NCI-H510A (cell line): ENCODE data around the gene RELL1.
"Not testable (repeated sequence)": the region's sequence is repeated elsewhere in the genome, so short reads cannot be mapped to it uniquely, and the experiment has no call there.

Experiments
- DNase-seq: peaks from one replicate; lab custom pipeline; 2025; lab: John Stamatoyannopoulos, UW

Gene RELL1

DNA sequence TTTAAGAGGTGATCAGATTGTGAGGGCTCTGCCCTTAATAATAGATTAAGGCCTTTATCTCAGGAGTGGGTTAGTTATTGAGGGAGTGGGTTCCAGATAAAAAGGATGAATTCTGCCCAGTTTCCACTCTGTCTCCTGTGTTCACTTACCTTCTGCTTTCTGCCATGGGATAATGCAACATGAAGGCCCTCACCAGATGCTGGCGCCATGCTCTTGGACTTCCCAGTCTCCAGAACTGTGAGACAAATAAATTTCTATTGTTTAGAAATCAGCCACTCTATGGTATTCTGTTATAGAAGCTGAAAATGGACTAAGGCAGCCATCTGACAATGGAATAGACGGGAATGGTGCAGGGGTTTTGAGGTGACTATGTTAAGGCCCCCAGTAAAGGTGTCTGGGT, 6.9 kb upstream of the RELL1 start:
- DNase-seq: no peak

DNA sequence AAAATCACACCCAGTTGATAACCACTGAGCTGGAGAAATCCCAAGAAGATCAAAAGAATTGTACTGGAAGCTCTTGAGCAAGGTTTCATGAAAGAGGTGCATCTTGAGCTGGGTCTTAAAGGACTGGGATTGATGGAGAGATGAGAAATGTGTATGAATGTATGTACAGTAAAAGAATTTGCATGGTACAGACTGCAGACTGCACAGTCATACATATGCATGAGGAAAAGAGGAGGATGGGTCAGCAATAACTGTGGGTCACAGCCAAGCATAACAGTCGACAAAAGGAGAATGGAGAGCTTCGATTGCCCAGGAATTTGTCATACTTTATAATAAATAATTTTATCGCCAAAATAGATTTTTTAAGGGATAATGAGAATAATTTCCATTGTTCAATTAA, 4.8 kb upstream of the RELL1 start:
- no peak for DNase-seq

DNA sequence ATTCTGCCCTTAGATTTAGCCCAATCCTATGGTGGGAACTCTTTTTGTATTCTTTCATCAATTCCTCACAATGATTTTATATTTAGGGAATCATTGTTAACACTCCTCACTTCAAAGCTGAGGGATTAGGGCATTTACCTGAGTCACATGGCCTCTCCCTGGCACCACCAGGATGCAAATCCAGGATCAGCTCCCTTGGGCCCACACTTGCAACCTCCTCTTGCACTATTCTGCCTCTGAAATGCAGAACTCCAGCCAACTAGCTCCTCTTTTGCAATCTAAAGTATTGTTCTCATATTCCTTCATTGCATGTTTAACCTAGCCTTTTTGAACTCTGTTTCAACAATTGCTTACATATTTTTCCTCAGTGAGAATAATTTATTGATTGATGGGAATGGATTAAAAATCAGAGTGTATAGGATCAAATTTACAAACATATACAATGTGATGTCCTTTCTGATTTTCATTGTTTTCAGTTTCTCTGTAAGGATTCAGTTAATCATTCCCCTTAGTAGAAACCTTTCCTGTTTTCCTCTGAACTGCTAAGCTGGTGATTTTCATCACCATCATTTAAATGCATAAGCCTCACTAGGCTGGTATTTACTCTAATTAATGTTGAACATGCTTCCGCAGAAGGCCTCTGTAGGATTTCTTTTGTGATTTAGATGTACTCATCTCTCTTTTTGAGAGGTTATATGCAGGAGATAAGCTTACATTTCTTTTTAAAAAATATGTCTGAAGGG, 3.3 kb upstream of the RELL1 start:
- no peak for DNase-seq

DNA sequence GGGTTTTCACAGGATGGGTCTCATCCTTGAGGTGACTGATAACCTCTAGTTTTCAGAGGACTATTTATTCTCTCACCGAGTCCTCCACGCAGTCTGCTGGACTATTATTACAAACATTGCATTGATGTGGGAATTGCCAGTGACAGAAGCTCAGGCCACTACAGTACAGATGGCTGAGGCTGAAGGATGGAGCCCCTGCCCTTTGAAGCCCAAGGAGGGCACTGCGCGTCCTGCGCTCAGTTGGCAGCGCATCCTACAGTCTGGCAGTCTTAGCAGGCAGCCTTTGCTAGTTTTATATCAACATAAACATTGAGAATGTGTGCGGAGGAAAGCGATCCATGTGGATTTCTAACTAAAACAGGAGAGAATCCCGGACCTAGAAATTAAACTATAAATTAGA, 1.5 kb upstream of the RELL1 start:
- no peak for DNase-seq

DNA sequence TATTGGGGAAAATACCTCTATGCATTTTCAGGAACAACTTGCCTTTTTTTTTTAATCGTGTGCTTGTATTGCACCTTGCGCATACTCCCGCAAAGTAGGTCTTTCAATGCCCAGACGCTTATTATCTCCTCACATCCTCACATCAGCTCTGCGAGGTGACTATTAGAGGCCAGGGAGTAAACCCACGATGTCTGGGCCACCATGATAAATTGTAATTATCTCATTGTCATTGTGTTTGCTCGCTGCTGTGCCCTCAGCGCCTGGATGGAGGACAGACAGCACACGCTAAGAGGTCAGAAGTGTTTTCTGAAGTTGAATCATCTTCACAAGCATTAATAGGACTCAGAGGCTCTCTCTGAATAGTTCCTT, 1.0 kb upstream of the RELL1 start:
- DNase-seq: no peak

DNA sequence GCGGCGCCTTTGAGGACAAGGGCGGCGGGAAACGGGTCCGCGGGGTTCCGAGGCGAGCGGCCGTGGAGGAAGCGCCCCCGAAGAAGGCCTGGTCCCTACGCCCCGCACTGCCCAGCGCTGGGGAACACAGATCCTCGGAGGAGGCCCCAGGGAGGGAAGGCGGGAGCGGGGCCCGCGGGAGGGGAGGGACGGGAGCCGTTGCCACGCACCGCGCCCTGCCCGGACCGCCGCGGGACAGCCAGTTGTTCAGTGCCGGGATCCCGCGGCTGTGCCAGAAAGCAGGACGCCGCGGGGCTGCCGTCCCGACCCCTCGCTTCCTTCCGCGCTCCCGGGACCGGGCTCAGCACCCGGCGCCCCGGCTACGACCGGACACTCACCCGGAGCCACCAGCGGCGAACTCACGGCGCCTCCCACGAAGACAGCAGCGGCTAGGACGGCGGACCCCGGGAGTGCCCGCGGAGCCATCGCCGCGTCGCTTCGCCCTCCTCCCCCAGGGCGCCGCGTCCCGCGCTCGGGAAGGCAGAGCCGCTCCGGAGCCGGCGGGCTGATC, 278 bp downstream of the RELL1 start:
- no peak for DNase-seq

DNA sequence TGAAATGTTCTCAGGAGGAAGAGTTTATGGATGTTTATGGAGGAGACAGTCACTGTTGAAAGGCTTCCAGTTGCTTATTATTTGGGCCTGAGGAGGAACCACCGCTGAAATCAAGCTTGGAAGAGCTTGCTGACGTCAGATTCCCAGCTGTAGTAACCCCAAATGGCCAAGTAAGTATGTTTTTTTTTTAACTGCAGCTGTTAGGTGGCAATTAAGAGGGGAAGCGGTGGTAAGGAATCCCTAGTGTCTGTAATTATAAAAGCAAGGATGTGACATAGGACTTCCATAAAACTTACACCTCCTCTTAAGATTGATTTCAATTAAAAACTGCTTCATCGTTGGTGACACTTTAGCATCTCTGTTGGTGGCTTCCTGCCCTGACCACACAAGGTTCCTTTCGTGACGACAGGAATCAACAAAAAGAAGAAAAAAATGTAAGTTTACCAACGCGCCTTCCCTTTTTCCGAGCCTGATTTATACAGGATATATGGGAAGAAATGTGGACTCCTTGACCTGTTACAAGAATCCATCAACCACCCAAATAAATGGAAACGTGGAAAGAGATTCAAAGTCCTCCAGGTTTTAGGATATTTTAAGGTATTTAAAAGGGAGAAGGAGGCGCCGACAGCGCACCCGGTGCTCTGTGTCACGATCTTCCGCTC, 884 bp downstream of the RELL1 start:
- no peak for DNase-seq

DNA sequence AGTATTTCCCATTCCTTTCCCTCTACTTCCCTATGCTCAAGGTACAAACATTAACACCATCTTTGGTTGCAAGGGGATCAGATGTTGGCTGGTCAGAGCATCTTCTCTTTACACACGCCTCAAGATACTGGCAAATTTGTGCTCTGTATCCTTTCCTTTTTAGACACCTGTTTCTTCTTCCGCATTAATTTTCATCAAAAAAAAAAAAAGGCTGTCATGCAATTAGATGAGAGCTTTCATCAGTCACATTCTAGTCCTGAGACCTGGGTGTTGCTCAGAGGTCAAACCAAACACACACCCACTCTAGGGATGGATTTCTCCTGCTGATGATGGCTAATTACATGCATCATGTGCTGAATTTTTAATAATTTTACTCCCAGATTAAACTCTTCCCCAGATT, 2.0 kb downstream of the RELL1 start:
- DNase-seq: no peak

DNA sequence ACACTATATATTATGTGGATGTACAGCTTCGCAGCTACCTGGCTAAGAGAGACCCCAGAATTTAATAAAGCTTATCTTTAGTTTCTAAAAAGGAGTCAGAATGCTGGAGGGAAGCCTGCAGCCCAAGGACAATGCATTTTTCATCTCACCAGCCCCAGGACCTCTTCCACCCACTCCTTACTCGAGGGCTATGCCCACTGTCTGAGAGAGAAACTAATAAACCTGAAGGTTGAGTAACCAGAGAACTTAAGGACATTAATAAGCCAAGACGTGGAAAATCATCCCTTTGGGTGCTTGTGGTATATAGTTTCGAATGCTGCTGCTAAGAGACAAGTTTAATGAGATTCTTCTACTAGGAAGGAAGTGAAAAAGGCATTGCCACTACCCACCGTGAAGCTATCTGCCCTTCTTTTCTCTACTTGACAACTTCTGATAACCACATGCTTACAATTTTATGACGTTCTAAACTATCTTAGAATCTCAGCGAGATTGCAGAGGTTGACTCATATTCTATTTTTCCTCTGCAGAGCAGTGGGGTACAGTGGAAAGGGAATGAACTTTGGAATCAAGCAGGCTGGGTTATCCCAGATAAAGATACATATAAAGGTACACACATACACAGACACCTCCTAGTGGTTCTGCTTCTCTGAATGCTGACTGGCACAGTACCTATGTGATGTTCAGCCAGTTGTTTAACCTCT, 3.3 kb downstream of the RELL1 start:
- no peak for DNase-seq

DNA sequence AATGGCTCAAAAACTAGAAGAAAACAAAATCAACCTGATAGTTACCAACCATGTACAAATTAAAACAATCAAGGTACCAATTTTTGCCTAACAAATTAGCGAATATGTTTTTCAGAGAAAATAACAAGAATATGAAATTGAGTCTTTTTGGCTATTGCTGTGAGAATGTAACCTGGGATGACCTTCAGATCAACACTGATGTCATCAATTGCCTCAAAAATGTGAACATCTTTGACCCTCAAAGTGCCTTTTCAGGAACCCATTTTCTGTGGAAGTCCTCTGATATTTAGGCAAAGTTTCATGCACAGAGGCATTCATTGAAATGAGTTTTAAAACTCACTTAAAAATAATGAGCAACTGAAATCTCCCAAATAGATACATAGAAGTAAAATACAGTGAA, 6.1 kb downstream of the RELL1 start:
- DNase-seq: no peak

DNA sequence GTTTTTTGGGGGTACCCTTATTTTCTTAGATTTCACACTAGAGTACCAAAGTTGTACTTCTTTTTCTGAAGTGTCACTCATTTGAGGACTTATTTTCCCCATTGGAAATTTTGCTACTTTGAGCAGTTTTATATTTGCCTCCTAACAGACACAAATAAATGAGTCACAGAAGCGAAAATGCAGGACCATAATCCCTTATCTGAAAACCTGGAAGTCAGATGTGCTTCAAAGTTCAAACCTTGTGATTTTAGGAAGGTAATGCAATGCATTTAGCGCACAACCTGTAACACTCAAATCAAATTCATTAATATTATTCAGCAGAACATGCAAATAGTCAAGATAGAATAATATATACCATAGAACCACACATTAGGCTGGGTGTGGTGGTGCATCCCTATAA, 6.9 kb downstream of the RELL1 start:
- no peak for DNase-seq

DNA sequence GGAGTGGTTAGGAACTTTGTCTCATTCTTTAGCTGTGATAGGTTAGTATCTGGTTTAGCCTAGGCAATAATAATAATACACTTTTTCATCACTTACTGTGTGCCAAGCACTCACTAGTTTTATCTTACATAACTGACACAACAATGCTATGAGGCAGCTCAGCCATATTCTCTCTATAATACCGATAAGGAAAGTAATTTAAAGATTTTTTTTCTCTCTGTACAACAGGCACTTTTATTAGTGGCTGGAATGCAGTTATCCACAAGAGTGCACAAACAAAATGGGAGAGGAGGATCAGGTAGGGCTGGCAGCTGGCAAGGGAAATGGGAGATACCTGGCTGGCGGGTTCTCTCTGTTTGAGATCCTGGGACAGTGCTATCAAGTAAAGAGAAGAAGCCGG, 7.6 kb downstream of the RELL1 start:
- no peak for DNase-seq

DNA sequence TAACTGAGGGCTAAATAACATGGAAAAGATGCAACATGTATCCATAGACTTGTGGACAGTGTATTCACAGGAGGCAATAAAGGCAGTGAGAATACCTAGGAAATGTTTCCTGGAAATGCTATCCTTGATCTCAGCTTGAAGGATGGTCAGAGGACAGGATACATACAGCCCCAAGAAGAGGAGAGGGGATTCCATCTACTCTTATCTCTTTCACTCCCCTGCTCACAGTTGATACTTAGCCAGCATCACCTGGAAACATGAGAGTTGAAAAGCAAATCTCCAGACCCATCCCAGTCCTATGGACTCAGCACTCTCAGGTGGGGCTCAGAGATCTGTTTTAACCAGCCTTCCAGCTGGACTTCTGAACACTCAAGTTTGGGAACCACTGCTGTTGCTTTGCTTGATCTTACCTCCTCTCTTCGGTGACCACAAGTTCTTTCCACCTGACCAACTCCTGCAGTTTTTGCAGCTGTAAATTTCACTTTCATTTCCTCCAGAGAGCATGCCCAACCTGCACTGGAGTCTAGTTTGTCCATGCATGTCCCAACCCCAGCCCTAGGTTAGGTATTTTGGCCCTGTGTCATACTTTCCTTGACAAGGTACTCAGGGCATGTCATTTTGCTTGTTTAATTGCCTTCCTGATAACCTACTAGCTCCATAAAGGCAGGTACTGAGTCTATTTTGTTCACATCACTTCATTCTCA, 10.4 kb downstream of the RELL1 start:
- no peak for DNase-seq

DNA sequence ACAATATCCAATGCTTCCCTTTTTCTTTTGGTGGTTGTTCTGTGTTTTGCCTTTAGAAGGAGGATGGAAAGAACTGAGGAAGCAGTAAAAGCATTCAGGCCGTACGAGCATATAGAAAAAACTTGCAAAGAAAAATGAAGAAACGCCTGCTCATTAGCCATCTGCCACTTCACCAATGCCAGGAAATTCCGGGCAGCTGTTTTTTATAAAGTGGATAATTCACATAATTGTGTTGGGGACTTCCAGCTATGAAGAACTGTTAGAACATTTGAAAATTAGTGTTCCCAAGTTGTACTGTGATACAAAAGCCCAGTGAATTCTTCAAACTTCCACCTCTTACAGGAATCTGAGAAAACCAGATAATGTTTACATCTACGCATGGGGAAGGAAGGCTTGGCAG, 11.7 kb downstream of the RELL1 start:
- no peak for DNase-seq

DNA sequence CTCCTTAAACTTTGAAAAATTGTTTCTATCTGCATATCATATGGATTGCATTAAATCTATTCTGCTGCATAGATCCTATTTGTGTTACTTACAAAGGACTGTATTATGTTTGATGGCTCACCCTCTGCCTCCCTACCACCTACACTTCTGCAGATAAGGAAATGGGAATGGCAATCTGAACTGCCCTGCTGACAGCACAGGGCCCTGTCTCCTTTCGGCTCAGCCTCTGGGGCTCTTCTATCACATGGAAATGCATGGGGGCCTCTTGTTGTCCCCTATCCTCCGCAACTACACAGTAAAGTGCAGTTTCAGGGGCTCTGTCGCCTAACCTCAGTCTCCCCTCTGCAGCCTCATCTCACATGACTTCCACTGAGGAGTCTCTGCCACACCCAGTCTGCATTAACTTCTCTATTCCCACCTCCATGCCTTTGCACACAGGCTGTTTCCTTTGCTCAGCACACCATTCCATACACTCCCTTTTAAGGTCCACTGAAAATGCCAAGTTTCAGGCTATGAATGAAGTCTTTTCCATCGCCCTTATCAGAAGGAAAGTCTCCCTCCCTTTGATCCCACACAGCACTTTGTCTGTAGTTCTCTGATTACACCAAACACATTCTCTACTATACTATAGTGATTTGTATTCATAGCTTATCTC, 12.5 kb downstream of the RELL1 start:
- DNase-seq: no peak

DNA sequence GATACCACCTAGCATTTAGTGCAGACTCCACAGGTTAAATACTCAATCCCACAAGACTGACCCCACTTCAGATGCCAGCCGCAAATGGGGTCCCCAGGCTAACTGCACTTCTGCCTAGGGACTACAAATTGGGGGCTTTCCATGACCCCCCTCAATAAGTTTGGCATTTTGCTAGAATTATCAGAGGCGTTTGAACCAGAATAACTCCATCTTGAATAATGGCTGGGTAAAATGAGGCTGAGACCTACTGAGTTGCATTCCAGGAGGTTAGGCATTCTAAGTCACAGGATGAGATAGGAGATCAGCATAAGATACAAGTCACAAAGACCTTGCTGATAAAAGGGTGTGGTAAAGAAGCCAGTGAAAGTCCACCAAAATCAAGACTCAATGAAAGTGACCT, 15.1 kb downstream of the RELL1 start:
- no peak for DNase-seq

DNA sequence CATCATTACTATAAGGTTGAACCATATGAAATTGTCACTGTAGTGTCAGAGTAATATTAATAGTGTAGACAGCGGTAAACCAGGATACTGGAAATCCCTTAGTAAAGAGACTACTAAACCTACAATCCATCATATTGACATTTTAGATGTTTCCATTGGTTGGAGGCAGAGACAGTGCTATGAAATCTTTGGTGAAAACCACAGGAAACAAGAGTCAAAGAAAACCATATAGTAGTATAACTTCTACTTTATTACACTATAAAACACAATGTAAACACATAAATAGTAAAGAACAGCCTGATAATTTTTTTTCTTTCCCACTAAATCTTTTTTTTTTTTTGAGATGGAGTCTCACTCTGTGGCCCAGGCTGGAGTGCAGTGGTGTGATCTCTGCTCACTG, 15.9 kb downstream of the RELL1 start:
- no peak for DNase-seq

DNA sequence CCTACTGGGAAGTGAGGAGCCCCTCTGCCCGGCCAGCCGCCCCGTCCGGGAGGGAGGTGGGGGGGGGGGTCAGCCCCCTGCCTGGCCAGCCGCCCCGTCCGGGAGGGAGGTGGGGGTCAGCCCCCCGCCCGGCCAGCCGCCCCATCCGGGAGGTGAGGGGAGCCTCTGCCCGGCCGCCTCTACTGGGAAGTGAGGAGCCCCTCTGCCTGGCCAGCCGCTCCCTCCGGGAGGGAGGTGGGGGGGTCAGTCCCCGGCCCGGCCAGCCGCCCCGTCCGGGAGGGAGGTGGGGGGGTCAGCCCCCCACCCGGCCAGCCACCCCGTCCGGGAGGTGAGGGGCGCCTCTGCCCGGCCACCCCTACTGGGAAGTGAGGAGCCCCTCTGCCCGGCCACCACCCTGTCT, 17.1 kb downstream of the RELL1 start:
- DNase-seq: not testable (repeated sequence)

DNA sequence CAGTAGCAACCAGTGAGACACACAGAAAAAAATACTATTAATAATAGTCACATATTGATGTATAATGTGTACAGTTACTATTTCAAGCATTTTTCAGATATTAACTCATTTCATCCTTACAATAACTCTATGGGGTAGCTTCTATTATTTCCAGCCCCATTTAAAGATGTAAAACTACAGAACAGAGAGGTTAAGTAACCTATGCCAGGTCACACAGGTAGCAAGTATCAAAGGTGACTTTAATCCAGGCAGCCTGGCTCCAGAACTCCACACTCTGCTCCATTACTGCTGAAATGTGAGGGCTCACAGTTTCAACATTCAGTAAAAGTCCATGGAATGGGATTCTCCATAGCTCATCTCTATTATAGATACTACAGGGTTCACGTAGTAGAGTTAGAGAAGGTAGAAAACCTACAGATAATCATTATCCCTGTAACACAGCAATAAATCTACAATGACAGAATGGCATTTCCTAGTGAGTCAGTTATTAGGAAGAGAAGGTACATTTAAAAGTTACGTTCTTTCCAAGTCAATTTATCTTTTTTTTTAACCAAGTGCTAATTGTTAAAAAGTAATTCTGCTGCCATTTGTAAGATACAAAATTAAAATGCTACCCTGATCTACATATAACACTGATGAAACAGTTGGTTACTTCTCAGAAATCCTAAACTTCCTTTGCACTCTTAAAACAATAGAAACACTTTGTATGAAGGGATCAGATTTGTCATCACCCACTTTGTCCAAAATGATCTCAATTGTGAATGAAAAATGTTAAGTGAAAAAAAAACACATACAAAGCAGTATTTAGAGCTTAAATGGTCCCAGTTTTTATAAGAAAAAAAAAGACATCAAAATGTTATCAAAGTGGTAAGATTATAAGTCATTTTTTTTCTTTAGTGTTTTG, 18.7 kb downstream of the RELL1 start:
- DNase-seq: no peak

DNA sequence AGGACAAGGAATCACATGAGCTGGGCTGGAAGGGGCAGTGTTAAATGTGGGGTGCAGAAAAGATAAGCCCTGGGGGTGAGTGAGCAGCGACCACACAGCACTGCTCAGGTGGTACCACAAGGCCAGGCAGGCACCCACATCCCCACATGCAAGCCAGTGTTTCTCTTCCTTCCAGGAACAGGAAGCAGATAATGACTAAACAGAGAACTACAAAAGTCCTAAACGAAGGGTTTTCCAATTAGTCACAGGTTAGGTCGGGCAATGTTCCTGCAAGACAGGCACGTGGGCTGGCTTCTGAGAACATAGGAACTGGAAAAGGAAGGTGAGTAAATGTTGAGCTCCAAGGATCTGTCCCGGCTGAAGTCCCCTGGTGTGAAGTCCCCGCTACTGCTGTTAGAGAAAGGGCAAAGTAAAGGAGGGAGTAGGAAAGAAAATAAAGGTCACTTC, 19.5 kb downstream of the RELL1 start:
- no peak for DNase-seq
